ENCODE results near the gene ACTL9.
"Not testable (repeated sequence)": the region's sequence is repeated elsewhere in the genome, so short reads cannot be mapped to it uniquely, and the experiment has no call there.

- not testable (repeated sequence) for TF ChIP-seq CTCF (IDR thresholded peaks at IDR 0.05); EZH2 (IDR thresholded peaks at IDR 0.05; ENCODE audit: borderline replicate concordance, insufficient read depth, low read depth, low read length, poor library complexity, severe bottlenecking)
Measured at GRCh38 chr19:8705304-8705703, 6.7 kb upstream of the ACTL9 start.

Data from B cell (primary cell).